Cardiac fibroblast (primary cell): Measurements from ENCODE around the gene KCNMB1.
A peak's percentile ranks its signal among the peaks of the same experiment; 100 is the strongest.

Experiments
- DNase-seq, 2 donors: peaks; one replicate each; pipeline versions ENCODE4 v3.0.0 to v3.0.0-alpha.2; 2010; ENCODE audit warnings: low read depth in 2 of 2
- H3K4me3 ChIP-seq, 2 donors: replicated peaks in 1 of 2; 1 replicate in 1 of 2; 2 replicates in 1 of 2; pipeline ENCODE4 v1.5.1; 2011; ENCODE audit warnings: low read depth in 2 of 2, low read length in 2 of 2, mild to moderate bottlenecking in 2 of 2, moderate library complexity in 1 of 2
- CTCF ChIP-seq: IDR thresholded peaks from one replicate; pipeline ENCODE4 v1.5.1; 2011; ENCODE audit warnings: low read depth, mild to moderate bottlenecking, low read length, inconsistent platforms

Gene KCNMB1

DNA sequence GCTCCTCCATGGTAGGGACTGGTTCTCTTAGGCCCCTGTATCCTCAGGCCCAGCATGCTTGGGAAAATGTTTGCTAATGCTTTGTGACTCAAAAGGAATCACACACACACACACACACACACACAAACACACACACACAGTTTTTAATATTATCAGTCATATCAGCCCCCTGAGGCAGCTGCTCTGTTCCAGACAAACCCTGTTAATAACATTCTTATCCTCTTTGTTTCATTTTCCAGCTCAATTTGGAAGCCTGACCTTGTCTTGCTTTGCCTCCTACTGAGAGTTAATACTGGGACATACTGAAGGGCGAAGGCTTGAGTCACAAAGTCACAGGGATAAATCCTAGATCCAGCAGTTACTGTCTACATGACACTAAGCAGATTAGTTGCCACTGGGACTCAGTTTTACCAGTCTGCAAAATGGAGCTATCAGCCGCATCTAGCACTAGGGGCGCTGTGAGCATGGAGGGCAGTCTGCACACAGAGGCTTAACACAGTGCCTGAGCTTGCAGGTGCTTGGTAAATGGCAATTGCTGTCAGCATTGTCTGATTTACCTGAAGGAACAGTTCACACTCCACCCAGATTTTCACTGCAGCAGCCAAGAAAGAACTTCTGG, 37.1 kb upstream of the KCNMB1 start:
- peak in 1 of 2 donors; percentile 6 for DNase-seq
- no peak overlapping the region for H3K4me3 ChIP-seq
- TF ChIP-seq CTCF: no peak

DNA sequence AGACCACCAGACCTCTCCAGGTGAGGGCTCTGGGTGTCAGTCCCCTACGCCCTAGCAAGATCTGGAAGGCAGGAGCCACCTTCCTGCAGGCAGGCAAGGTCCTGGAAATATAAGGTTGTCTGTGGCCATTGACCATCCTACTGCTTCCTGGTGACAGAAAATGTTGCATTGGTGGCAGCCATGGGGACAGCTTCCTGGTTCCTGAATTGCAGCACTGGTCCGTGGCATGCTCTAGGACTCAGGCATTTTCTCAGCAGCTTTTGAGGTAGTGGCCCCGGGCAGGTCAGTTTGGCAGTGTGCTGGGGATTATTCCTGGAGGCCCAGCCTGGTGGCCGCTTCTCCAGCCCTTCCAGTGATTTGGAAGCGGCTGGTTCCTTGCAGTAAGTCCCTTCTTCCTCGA, 36.6 kb upstream of the KCNMB1 start:
- TF ChIP-seq CTCF: no peak
- H3K4me3 ChIP-seq: no peak overlapping the region
- DNase-seq: no peak

DNA sequence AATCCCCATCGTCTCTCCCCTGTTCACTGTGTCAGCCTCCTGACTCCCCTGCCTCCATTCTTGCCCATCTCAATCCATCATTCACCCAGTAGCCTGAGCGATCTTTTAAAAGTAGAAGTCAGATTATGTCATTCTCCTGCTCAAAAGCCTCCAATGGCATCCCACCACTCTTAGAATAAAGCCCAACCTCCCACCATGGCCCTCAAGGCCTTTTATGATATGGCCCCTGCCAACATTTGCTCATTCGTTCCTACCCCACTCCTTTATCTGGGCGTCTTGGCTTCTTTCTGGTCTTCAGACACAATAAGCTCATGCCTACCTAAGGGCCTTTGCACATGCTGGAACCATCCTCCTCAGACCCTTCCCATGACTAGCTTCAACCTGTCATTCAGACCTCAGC, 35.5 kb upstream of the KCNMB1 start:
- H3K4me3 ChIP-seq: no peak overlapping the region
- DNase-seq: no peak
- no peak for TF ChIP-seq CTCF

- no peak for TF ChIP-seq CTCF
- no peak overlapping the region for H3K4me3 ChIP-seq
Measured at GRCh38 chr5:170423692-170424091, 34.5 kb upstream of the KCNMB1 start.

DNA sequence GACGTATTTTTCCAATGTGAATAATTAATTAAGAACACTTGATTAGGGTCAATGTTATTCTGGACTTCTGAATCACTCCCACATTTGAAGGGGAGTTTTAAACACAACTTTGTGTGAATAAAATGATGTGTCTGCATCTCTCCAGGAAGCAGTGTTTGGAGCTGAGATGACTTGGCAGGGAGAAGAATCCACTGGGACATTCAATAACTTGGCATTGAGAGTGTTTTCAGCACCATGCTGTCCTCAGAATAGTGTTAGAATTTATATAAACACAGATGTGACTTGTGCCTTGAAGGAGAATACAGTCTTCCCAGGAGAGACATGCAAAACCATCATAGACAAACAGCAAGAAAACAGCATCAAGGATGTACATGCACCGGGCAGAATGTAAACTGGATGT, 32.7 kb upstream of the KCNMB1 start:
- no peak for TF ChIP-seq CTCF
- no peak for DNase-seq

More at GRCh38 chr5:170423692-170424091, 34.5 kb upstream of the KCNMB1 start:
- DNase-seq: no peak

DNA sequence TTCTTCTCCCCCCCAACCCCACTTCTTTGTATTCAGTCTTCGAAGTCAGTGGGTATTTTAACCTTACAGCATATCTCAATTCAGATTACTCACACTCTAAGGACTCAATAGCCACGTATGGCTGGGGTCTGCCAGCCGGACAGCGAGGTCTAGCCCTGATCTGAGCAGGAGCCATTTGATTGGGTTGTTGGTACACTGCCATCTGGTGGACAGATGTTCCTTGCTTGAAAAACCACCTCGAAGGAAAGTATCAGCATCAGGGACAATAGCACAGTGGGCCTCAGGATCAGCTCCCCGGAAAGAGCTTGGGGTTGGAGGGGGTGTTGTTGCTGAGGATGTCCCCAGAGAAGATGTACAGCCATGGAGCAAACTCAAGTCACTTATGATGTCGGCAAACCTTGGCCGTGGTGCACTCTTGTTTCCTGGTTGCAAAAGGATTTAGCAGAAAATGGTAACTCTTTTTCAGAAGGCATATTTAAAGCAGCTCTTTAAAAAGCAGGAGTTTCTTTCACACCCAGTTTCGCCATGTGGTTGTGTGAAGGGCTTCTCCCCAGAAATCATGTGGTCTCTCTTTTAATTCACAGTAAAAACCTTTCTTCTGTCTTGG, 31.7 kb upstream of the KCNMB1 start:
- H3K4me3 ChIP-seq: no peak overlapping the region
- TF ChIP-seq CTCF: peak; percentile 76
- peak; percentile 79 to 81 for DNase-seq

More for the DNA sequence above, 32.7 kb upstream of the KCNMB1 start:
- no peak overlapping the region for H3K4me3 ChIP-seq
